ENCODE data around the gene KRTAP4-7. TPM values are rescaled to one million over a fixed set of nuclear protein-coding genes. Genes with fewer than 3 reads are reported as not detected.
"Not testable (repeated sequence)": the region's sequence is repeated elsewhere in the genome, so short reads cannot be mapped to it uniquely, and the experiment has no call there.

KRTAP4-7 gene
- total RNA-seq = not detected
- 0 to 0.23 reads per million in 2 donors for total RNA-seq

GRCh38 chr17:41084100-41084856 lies at the start of gene KRTAP4-7:
Gene KRTAP4-7, plus strand, starts transcription at chr17:41084150. Its CDS starts 57 bp downstream, at chr17:41084207.
- H3K4me3 Mint-ChIP-seq; H3K9me3 ChIP-seq (ENCODE audit: control insufficient read depth, low read length, poor library complexity, severe bottlenecking); H3K36me3 Mint-ChIP-seq (ENCODE audit: low read depth); DNase-seq; ATAC-seq; H3K4me1 Mint-ChIP-seq; H3K27ac Mint-ChIP-seq: not testable (repeated sequence)
- H3K27me3 Mint-ChIP-seq = peaks cover 23% of the 10 kb centered on the region

GRCh38 chr17:41034346-41034935 lies 49.5 kb upstream of the KRTAP4-7 start, which contains the start of gene KRTAP1-3:
Gene KRTAP1-3, minus strand, starts transcription at chr17:41034874. Its CDS starts 53 bp downstream, at chr17:41034821.
- not testable (repeated sequence) for H3K4me1 Mint-ChIP-seq

GRCh38 chr17:41037853-41038350 lies 46.0 kb upstream of the KRTAP4-7 start:
- Mint-ChIP-seq H3K27ac (no peak overlapping the region), H3K4me3 (no peak overlapping the region), H3K36me3 (ENCODE audit: low read depth) (peaks cover 2% of the 10 kb centered on the region), H3K4me1 (no peaks in the 10 kb centered on the region), H3K27me3 (peaks cover 41% of the 10 kb centered on the region)
- ATAC-seq (no peak), DNase-seq (no peak)
- H3K9me3 ChIP-seq (ENCODE audit: control insufficient read depth, low read length, poor library complexity, severe bottlenecking) = no peaks in the 10 kb centered on the region

More at GRCh38 chr17:41034346-41034935, 49.5 kb upstream of the KRTAP4-7 start, which contains the start of gene KRTAP1-3:
- H3K36me3 Mint-ChIP-seq (ENCODE audit: low read depth); ATAC-seq; H3K4me3 Mint-ChIP-seq; DNase-seq; H3K27ac Mint-ChIP-seq; H3K9me3 ChIP-seq (ENCODE audit: control insufficient read depth, low read length, poor library complexity, severe bottlenecking): not testable (repeated sequence)
- H3K27me3 Mint-ChIP-seq = peaks cover 52% of the 10 kb centered on the region

- not testable (repeated sequence) for H3K9me3 ChIP-seq (ENCODE audit: control insufficient read depth, low read length, poor library complexity, severe bottlenecking); H3K27ac Mint-ChIP-seq; ATAC-seq; H3K4me3 Mint-ChIP-seq; DNase-seq; H3K4me1 Mint-ChIP-seq; H3K36me3 Mint-ChIP-seq (ENCODE audit: low read depth)
- peaks cover 27% of the 10 kb centered on the region for H3K27me3 Mint-ChIP-seq
Observed at GRCh38 chr17:41040783-41041571, 43.0 kb upstream of the KRTAP4-7 start, which contains the start of gene KRTAP1-1. Gene KRTAP1-1, minus strand, starts transcription at chr17:41041450. Its CDS starts 53 bp downstream, at chr17:41041397.

GRCh38 chr17:41042953-41043352 lies 41.0 kb upstream of the KRTAP4-7 start:
- H3K27ac Mint-ChIP-seq = no peak overlapping the region
- peaks cover 2% of the 10 kb centered on the region for H3K36me3 Mint-ChIP-seq (ENCODE audit: low read depth)
- H3K4me3 Mint-ChIP-seq = no peak overlapping the region
- H3K27me3 Mint-ChIP-seq = peaks cover 32% of the 10 kb centered on the region
- H3K9me3 ChIP-seq (ENCODE audit: control insufficient read depth, low read length, poor library complexity, severe bottlenecking) = no peaks in the 10 kb centered on the region
- DNase-seq (no peak), ATAC-seq (no peak)
- no peaks in the 10 kb centered on the region for H3K4me1 Mint-ChIP-seq

GRCh38 chr17:41046735-41047465 lies 37.0 kb upstream of the KRTAP4-7 start, which contains the start of gene KRTAP2-1:
Gene KRTAP2-1, minus strand, starts transcription at chr17:41047316. Its CDS starts 49 bp downstream, at chr17:41047267.
- not testable (repeated sequence) for H3K36me3 Mint-ChIP-seq (ENCODE audit: low read depth); H3K27ac Mint-ChIP-seq; H3K4me1 Mint-ChIP-seq; H3K9me3 ChIP-seq (ENCODE audit: control insufficient read depth, low read length, poor library complexity, severe bottlenecking); DNase-seq; ATAC-seq; H3K4me3 Mint-ChIP-seq
- H3K27me3 Mint-ChIP-seq = peaks cover 43% of the 10 kb centered on the region

GRCh38 chr17:41048441-41048840 lies 35.5 kb upstream of the KRTAP4-7 start:
- Mint-ChIP-seq H3K36me3 (ENCODE audit: low read depth) (no peaks in the 10 kb centered on the region), H3K27me3 (peaks cover 48% of the 10 kb centered on the region), H3K27ac (no peak overlapping the region), H3K4me1 (no peaks in the 10 kb centered on the region), H3K4me3 (no peak overlapping the region)
- no peaks in the 10 kb centered on the region for H3K9me3 ChIP-seq (ENCODE audit: control insufficient read depth, low read length, poor library complexity, severe bottlenecking)
- ATAC-seq (no peak), DNase-seq (no peak)

GRCh38 chr17:41049110-41049509 lies 34.8 kb upstream of the KRTAP4-7 start:
- no peaks in the 10 kb centered on the region for H3K9me3 ChIP-seq (ENCODE audit: control insufficient read depth, low read length, poor library complexity, severe bottlenecking)
- H3K27ac Mint-ChIP-seq = no peak overlapping the region
- ATAC-seq (no peak), DNase-seq (no peak)
- H3K27me3 Mint-ChIP-seq = peaks cover 48% of the 10 kb centered on the region
- H3K36me3 Mint-ChIP-seq (ENCODE audit: low read depth) = no peaks in the 10 kb centered on the region
- H3K4me3 Mint-ChIP-seq = no peak overlapping the region
- H3K4me1 Mint-ChIP-seq = no peaks in the 10 kb centered on the region

- peaks cover 38% of the 10 kb centered on the region for H3K27me3 Mint-ChIP-seq
- no peak for DNase-seq
- H3K4me3 Mint-ChIP-seq = no peak overlapping the region
- no peak overlapping the region for H3K27ac Mint-ChIP-seq
- H3K36me3 Mint-ChIP-seq (ENCODE audit: low read depth) = no peaks in the 10 kb centered on the region
- H3K4me1 Mint-ChIP-seq = no peaks in the 10 kb centered on the region
- ATAC-seq = no peak
- H3K9me3 ChIP-seq (ENCODE audit: control insufficient read depth, low read length, poor library complexity, severe bottlenecking) = no peaks in the 10 kb centered on the region
Observed at GRCh38 chr17:41052566-41052965, 31.4 kb upstream of the KRTAP4-7 start.

GRCh38 chr17:41054025-41054424 lies 29.9 kb upstream of the KRTAP4-7 start:
- no peaks in the 10 kb centered on the region for H3K4me1 Mint-ChIP-seq
- ATAC-seq = no peak

GRCh38 chr17:41054556-41054955 lies 29.4 kb upstream of the KRTAP4-7 start:
- not testable (repeated sequence) for DNase-seq; ATAC-seq; H3K4me1 Mint-ChIP-seq; H3K4me3 Mint-ChIP-seq; H3K36me3 Mint-ChIP-seq (ENCODE audit: low read depth); H3K9me3 ChIP-seq (ENCODE audit: control insufficient read depth, low read length, poor library complexity, severe bottlenecking); H3K27ac Mint-ChIP-seq
- peaks cover 34% of the 10 kb centered on the region for H3K27me3 Mint-ChIP-seq

More at GRCh38 chr17:41054025-41054424, 29.9 kb upstream of the KRTAP4-7 start:
- H3K27me3 Mint-ChIP-seq = peaks cover 31% of the 10 kb centered on the region
- no peak for DNase-seq
- H3K27ac Mint-ChIP-seq = no peak overlapping the region
- H3K36me3 Mint-ChIP-seq (ENCODE audit: low read depth) = no peaks in the 10 kb centered on the region
- H3K4me3 Mint-ChIP-seq = no peak overlapping the region
- H3K9me3 ChIP-seq (ENCODE audit: control insufficient read depth, low read length, poor library complexity, severe bottlenecking) = no peaks in the 10 kb centered on the region

GRCh38 chr17:41055130-41055529 lies 28.8 kb upstream of the KRTAP4-7 start, which contains the start of gene KRTAP2-2:
Gene KRTAP2-2, minus strand, starts transcription at chr17:41055230. Its CDS starts 19 bp downstream, at chr17:41055211.
- not testable (repeated sequence) for H3K4me3 Mint-ChIP-seq; H3K4me1 Mint-ChIP-seq; H3K36me3 Mint-ChIP-seq (ENCODE audit: low read depth); H3K27ac Mint-ChIP-seq; ATAC-seq; DNase-seq; H3K9me3 ChIP-seq (ENCODE audit: control insufficient read depth, low read length, poor library complexity, severe bottlenecking)
- peaks cover 32% of the 10 kb centered on the region for H3K27me3 Mint-ChIP-seq

Measured in T-helper 17 cell (primary cell).